HepG2 (cell line): ENCODE data around the gene ALB. TPM values are rescaled to one million over a fixed set of nuclear protein-coding genes. Genes with fewer than 3 reads are reported as not detected.

ENCODE experiments used
- AFF4 ChIP-seq: sonication (generic); formaldehyde crosslinking; IDR thresholded peaks from 2 replicates; pipeline ENCODE4 v1.4.0; 2020; ENCODE audit warnings: missing genetic modification reagents
- ATF7-NPFF ChIP-seq: sonication (generic); formaldehyde crosslinking; IDR thresholded peaks from 2 replicates; pipeline ENCODE4 v1.8.1; 2023; ENCODE audit warnings: mild to moderate bottlenecking, low read depth, missing genetic modification reagents, moderate library complexity
- CTCF ChIP-seq: sonication (generic); formaldehyde crosslinking; IDR thresholded peaks from 2 replicates; pipeline ENCODE4 v1.5.0; 2020; ENCODE audit warnings: mild to moderate bottlenecking, missing genetic modification reagents, moderate library complexity
- GATA4 ChIP-seq: sonication (generic); IDR thresholded peaks from 2 replicates; pipeline ENCODE4 v1.6.1; 2016; ENCODE audit warnings: antibody characterized with exemption, low read depth, borderline replicate concordance
- ISX ChIP-seq: sonication (generic); formaldehyde crosslinking; conservative IDR thresholded peaks from 2 replicates; pipeline ENCODE4 v1.5.0; 2020; ENCODE audit warnings: missing genetic modification reagents
- KDM1A ChIP-seq: IDR thresholded peaks from 2 replicates; pipeline ENCODE4 v1.6.1; 2016; ENCODE audit warnings: missing compliant biosample characterization
- MED1 ChIP-seq: sonication (generic); formaldehyde crosslinking; IDR thresholded peaks from 2 replicates; pipeline ENCODE4 v1.4.0; 2020; ENCODE audit warnings: missing genetic modification reagents
- NFIC ChIP-seq: IDR thresholded peaks from 2 replicates; pipeline ENCODE4 v1.6.1; 2012; ENCODE audit warnings: mild to moderate bottlenecking, low read length, inconsistent platforms
- NRL ChIP-seq: sonication (generic); formaldehyde crosslinking; IDR thresholded peaks from 2 replicates; pipeline ENCODE4 v1.5.0; 2020; ENCODE audit warnings: missing genetic modification reagents, mild to moderate bottlenecking, moderate library complexity, borderline replicate concordance
- PAF1 ChIP-seq: IDR thresholded peaks from 2 replicates; pipeline ENCODE4 v1.6.1; 2016; ENCODE audit warnings: missing genetic modification reagents, missing compliant biosample characterization
- RAD51 ChIP-seq: fragments of 450-650 bp; IDR thresholded peaks from 2 replicates; pipeline ENCODE4 v1.6.1; 2016; ENCODE audit warnings: borderline replicate concordance
- RBAK ChIP-seq: sonication (generic); formaldehyde crosslinking; IDR thresholded peaks from 2 replicates; pipeline ENCODE4 v1.5.1; 2020; ENCODE audit warnings: mild to moderate bottlenecking, missing genetic modification reagents
- SAP130 ChIP-seq: IDR thresholded peaks from 2 replicates; pipeline ENCODE4 v1.6.1; 2016; ENCODE audit warnings: low read depth
- SATB2 ChIP-seq: sonication (generic); formaldehyde crosslinking; IDR thresholded peaks from 2 replicates; pipeline ENCODE4 v1.5.0; 2020; ENCODE audit warnings: missing genetic modification reagents
- SRSF4 ChIP-seq: fragments of 200-400 bp; formaldehyde crosslinking; IDR thresholded peaks from one replicate; pipeline ENCODE4 v1.6.1; 2018; ENCODE audit warnings: mild to moderate bottlenecking, low read depth, low read length, moderate library complexity; ENCODE audit not compliant: poor library complexity, severe bottlenecking
- ZBTB8A ChIP-seq: sonication (generic); formaldehyde crosslinking; IDR thresholded peaks from 2 replicates; pipeline ENCODE4 v1.4.0; 2020; ENCODE audit warnings: mild to moderate bottlenecking, low read depth, missing genetic modification reagents, borderline replicate concordance
- ZMAT3 ChIP-seq: sonication (generic); formaldehyde crosslinking; conservative IDR thresholded peaks from 2 replicates; pipeline ENCODE4 v1.7.0; 2021; ENCODE audit warnings: missing genetic modification reagents
- ZNF263 ChIP-seq: sonication (generic); formaldehyde crosslinking; IDR thresholded peaks from 2 replicates; pipeline ENCODE4 v1.4.0; 2020; ENCODE audit warnings: missing genetic modification reagents
- ZNF652 ChIP-seq: IDR thresholded peaks from 2 replicates; pipeline ENCODE4 v1.6.1; 2016; ENCODE audit warnings: low read depth, borderline replicate concordance
- polyA plus RNA-seq, 8 experiments: library from polyadenylated mRNA; depleted of rRNA in 3 of 8; stranded (reverse) in 7 of 8; unstranded in 1 of 8; fragments of >200 nt; fragmentation: Illumina TruSeq in 4 of 8; extraction: Trizol in 4 of 8; gene quantifications; 2 replicates each; pipeline versions ENCODE4 v1.2.1 to v1.2.3, GENCODE V29; 2011 to 2016; ENCODE audit warnings: low read depth in 4 of 8, missing spikeins in 1 of 8, mixed read lengths in 1 of 8; ENCODE audit not compliant: insufficient read depth in 1 of 8
- total RNA-seq, 5 experiments: library from RNA; depleted of rRNA; stranded (reverse); fragments of >200 nt; fragmentation: Illumina TruSeq; extraction: Trizol; gene quantifications; 2 replicates each; pipeline ENCODE4 v1.2.3, GENCODE V29; 2016; ENCODE audit warnings: low read depth in 1 of 5
- TF ChIP-seq, protein P1 (sequence below): IDR thresholded peaks from 2 replicates; pipeline ENCODE4 v1.6.1; 2016; ENCODE audit warnings: mild to moderate bottlenecking, missing biosample characterization, missing genetic modification reagents
- TF ChIP-seq, protein P2 (sequence below): sonication (generic); formaldehyde crosslinking; IDR thresholded peaks from 2 replicates; pipeline ENCODE4 v1.4.0; 2020; ENCODE audit warnings: missing genetic modification reagents

ALB gene
- total and polyA plus RNA-seq, 2 of the 13 experiments (the other 11 are each of a cell fraction or from before 2014, with no cell fraction given), result 22,259 to 22,625 TPM

- TF ChIP-seq CTCF (CRISPR knock-in tag) (no peak), ISX (CRISPR knock-in tag) (0 out of 2 replicates have a peak, but pooled peaks have one; percentile 34), ZMAT3 (no peak), SRSF4 (peak; percentile 89), SAP130 (no peak), ZNF652 (CRISPR knock-in tag) (peak; percentile 80), RAD51 (no peak), PAF1 (CRISPR knock-in tag) (peak; percentile 90; the same call in 1 of the 2 replicates), KDM1A (no peak), RBAK (no peak), ZBTB8A (CRISPR knock-in tag) (no peak), MED1 (CRISPR knock-in tag) (0 out of 2 replicates have a peak, but pooled peaks have one; percentile 32), ZNF263 (no peak), NFIC (peak; percentile 38; the same call in 1 of the 2 replicates), NRL (CRISPR knock-in tag) (no peak), AFF4 (CRISPR knock-in tag) (0 out of 2 replicates have a peak, but pooled peaks have one; percentile 25), GATA4 (no peak), ATF7-NPFF (no peak), SATB2 (CRISPR knock-in tag) (no peak)
- TF ChIP-seq, protein P1, sequence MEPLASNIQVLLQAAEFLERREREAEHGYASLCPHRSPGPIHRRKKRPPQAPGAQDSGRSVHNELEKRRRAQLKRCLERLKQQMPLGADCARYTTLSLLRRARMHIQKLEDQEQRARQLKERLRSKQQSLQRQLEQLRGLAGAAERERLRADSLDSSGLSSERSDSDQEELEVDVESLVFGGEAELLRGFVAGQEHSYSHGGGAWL (CRISPR knock-in tag), result no peak
- TF ChIP-seq, protein P2, sequence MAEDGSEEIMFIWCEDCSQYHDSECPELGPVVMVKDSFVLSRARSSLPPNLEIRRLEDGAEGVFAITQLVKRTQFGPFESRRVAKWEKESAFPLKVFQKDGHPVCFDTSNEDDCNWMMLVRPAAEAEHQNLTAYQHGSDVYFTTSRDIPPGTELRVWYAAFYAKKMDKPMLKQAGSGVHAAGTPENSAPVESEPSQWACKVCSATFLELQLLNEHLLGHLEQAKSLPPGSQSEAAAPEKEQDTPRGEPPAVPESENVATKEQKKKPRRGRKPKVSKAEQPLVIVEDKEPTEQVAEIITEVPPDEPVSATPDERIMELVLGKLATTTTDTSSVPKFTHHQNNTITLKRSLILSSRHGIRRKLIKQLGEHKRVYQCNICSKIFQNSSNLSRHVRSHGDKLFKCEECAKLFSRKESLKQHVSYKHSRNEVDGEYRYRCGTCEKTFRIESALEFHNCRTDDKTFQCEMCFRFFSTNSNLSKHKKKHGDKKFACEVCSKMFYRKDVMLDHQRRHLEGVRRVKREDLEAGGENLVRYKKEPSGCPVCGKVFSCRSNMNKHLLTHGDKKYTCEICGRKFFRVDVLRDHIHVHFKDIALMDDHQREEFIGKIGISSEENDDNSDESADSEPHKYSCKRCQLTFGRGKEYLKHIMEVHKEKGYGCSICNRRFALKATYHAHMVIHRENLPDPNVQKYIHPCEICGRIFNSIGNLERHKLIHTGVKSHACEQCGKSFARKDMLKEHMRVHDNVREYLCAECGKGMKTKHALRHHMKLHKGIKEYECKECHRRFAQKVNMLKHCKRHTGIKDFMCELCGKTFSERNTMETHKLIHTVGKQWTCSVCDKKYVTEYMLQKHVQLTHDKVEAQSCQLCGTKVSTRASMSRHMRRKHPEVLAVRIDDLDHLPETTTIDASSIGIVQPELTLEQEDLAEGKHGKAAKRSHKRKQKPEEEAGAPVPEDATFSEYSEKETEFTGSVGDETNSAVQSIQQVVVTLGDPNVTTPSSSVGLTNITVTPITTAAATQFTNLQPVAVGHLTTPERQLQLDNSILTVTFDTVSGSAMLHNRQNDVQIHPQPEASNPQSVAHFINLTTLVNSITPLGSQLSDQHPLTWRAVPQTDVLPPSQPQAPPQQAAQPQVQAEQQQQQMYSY (CRISPR knock-in tag), result no peak
Observed at GRCh38 chr4:73416423-73417087, 12.5 kb downstream of the ALB start (continued).
